GM19463 (cell line): ENCODE measurements around the gene LBX1.

Experiments
- ATAC-seq: cut with Tn5 transposase; IDR thresholded peaks from one replicate; pipeline ENCODE4 v1.9.1; 2021; ENCODE audit warnings: mild to moderate bottlenecking, moderate library complexity; ENCODE audit not compliant: unreplicated experiment

Gene LBX1

GRCh38 chr10:101226491-101227428 is 2.5 kb downstream of the LBX1 start:
- no peak for ATAC-seq

DNA sequence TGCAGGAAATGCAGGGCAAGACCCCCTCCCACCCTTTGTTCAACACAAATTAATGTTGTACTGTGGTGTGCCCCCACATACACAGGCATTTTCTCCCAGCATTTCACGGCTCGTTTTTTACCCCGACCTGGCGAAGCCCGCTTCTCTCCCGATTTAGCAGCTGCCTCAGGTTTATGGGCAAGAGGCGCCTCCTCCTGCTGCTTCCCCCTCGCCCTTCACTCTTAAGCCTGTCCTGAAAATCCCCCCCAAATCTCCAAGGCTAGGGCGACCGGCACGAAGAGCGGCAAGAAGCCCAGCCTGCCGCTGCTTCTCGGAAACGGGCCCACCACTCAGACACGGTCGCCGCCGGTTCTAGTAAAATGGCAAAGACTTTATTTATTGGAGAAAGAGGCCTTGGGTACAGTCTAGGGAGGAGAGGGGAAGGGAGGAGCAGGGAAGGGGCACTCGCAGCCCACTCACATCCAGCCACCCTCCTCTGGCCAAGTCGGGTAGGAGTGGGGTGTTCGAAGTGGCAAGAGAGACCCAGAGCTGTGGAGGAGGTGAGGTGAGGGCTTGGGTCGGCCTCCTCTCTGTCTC is 3.3 kb downstream of the LBX1 start:
- ATAC-seq, result no peak

DNA sequence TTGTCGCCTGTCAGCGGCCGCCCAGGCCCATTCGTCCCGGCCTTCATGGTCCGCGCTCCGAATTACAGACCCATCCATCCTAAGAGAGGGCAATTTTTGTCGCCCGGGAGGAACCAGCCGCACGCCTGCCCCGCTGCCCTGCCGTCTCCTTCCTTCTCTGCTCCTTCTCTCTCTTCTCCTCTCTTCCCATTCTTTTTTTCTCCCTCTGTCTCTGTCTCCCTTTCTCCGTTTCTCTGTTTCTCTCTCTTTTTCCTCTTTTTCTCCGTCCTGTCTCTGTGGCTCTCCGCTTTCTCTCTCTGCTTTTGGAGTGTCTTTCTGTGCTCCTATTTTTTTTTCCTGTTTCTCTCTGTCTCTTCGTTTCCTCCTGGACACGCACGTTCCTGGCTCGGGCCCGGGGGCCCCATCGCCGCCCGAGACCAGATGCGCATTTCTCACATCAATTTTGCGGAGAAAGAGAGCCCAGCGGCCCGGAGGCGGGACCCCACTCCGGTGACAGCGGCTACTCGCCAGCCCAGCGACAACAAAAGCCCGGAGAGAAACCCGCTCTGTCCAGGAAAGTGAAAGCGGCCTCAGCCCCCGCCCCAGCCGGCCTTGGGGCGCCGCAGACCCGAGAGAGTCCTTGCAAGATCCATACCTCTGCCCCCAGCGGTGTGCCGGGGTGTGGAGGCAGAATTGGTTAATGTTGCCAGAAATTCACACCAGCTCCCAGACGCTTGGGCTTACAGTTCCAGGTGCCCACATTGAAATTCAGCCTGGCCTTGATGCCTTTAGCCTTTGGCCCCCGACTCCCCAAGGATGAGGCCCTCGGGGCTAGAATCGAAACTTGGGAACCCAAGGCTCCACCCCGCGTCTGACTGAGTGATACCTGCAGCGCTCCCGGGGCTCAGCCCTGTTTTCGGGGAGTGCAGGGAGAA is 4.1 kb downstream of the LBX1 start:
- ATAC-seq, result no peak

GRCh38 chr10:101224060-101224909 is 5.0 kb downstream of the LBX1 start:
- no peak for ATAC-seq

- ATAC-seq, result no peak
Observed at GRCh38 chr10:101223274-101224059, 5.8 kb downstream of the LBX1 start.

DNA sequence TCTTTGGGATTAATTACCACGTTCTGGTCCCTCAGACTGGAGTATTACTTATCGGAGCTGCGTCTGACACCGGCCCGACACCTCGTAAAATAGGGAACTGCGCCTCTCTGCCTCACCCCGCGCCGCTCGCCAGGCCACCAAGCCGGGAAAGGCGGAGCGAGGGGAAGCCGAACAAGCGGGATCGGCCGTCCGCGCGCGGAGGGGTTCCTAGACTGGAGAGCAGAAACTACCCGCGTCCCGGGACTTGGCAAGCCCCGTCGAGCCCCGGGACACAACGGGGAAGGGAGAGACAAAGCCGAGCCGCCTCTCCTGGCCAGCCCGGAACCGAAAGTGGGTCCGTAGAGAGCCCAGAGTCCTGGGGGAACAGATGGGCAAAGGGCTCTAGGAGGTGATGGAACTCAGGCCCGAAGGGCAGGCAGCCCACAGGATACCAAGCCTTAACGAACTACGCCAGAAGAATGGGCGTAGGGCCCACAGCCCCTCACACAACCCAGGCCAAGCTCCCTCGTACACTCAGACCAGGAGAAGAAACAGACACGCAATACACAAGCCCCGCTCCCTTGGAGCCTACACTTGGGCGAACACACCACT is 6.5 kb downstream of the LBX1 start:
- no peak for ATAC-seq

DNA sequence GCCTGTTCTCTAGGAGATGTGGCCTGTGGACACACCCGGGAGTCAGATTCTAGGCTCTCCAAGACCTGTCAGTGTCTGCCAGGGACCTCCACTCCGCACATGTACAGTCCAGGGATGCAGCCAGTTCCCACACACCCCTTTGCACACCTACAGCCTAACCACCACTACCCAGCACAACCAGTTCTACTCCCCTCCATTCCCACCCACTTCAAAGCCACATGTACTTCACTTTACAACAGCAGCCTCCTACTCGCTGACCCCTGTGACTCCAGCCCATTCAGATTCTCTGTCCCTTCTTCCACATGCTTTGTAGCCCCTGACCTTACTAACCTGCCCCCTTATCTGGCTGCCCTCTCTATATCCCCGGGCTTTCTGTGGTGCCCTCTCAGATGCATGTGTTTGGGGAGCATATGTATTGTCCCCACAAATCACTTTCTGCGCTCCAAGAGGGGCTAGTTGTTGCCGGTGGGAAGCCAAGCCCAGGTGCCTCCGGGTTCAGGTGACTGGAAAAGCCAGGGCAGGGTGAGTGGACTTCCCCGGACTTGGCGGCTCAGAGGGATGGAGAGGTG is 7.2 kb downstream of the LBX1 start:
- no peak for ATAC-seq

DNA sequence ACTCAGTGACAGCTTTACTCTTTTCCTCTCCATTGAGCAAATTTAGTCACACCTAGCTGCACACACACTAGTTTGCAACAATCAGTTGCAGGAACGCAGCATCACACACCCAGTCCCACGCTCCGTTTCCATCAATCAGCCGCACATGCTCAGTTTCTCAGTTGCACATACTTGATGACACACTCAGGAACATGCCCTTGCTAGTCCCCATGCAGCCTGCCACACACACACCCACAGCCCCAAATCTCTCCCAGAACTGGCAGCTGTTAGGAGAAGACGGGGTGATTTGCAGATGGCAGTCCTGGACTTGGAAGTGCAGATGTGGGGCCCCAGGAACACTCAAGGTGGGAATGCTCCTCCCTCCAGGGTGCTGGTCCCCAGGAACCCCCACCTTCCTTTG is 7.7 kb downstream of the LBX1 start:
- ATAC-seq, result no peak

GRCh38 chr10:101219946-101220451 is 9.3 kb downstream of the LBX1 start:
- ATAC-seq, result no peak

- no peak for ATAC-seq
Observed at GRCh38 chr10:101219139-101219945, 9.9 kb downstream of the LBX1 start.

GRCh38 chr10:101218351-101219138 is 10.7 kb downstream of the LBX1 start:
- ATAC-seq, result no peak

DNA sequence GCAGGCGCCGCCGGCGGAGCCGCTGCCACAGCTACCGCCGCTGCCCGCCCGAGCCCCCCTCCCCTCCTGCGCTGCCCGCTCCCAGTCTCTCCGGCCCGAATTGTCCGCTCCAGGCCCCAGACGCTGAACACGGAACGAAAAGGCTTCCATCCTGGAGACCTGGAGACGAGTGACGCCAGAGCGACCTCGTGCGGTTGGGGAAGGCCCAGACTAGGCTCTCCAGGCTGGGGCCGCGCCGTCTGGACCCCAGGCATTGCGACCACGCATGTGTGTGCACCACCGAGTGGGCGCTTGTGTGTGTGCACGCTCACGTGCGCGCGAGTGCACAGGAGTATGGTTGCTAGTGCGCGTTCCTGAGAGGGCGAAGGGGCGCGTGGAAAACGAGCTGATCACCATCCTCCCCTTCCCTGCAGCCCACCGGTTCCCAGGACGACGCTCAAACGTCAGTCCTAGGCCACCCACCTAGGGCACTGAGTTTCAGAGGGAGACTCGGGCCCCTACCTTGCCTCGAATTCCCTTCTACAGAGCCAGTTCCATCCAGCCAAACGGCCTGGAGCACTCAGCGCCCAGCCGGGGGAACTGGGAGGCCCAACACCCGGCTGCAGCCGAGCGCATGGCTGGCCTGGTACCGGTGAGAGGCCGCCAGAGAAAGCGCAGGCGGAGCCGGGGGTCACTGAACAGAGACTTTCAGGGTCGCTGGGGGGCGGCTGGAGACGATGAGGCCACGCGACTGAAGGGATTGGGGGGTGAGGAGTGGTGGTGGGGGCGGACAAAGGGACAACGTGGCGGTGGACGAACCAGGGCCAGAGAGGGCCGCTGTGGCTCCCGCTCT is 11.6 kb downstream of the LBX1 start:
- no peak for ATAC-seq

DNA sequence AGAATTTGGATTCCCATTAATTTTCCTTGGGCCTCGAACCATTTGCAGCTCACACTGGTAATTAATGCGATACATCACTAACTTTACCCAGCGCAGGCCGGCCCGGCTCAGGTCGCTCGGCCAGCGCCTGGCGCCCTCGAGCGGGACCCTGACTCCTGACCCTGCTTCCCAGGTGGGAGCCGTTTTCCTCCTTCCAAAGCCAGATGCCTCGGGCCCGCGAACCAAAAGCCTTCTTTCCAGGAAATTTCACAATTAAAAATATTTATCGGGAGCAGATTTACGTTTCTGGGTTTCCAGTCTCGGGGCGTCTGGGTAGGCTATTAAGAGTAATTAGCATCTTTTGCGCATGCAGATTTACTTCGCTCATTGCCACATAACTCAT is 12.2 kb downstream of the LBX1 start:
- no peak for ATAC-seq

DNA sequence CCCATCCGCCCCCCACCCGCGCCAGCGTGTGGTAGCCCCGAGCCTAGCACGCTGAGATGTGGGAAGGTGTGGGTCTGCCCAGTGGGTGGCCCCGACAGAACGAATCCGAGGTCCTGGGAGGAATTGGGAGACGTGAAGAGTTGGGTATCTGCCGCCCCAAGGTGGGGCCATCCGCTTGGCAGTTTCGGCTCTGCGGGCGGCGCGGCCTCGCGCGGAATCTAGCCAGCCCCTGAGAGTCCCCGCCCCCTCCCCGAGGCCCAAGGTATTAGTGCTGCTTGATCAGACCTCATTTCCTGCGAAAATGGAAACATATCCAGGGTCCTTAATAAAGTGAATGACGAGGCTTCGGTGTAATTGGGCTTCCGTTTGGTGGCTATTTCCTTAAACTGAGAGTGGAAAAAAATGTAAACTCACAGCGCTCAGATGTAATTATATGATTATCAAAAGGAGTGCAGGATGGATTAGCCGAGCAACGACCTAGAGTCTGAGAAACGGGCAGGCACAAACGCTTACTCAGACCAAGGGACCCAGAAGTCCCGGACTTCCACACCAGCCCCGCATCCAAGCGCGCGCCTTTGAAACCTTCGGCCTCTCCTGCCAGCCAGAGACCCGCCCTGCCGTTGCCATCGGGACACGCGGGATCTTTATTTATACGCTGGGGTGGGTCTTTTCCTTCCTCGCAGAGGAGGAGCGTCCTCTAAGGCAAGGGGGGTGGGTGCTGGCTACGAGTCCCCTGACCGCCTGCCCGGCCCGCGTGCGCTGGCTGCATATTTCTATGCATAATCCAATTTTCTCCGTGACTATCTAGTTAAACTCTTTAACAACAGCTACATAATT is 12.8 kb downstream of the LBX1 start:
- ATAC-seq, result no peak

GRCh38 chr10:101215397-101216206 is 13.7 kb downstream of the LBX1 start:
- no peak for ATAC-seq
